HK-2 (cell line): ENCODE results near the gene TUBA8.
"Not testable (repeated sequence)": the region's sequence is repeated elsewhere in the genome, so short reads cannot be mapped to it uniquely, and the experiment has no call there.

Experiments used
- DNase-seq: peaks from one replicate; pipeline ENCODE4 v3.0.0-alpha.2; 2018; ENCODE audit not compliant: unreplicated experiment

Gene TUBA8

DNA sequence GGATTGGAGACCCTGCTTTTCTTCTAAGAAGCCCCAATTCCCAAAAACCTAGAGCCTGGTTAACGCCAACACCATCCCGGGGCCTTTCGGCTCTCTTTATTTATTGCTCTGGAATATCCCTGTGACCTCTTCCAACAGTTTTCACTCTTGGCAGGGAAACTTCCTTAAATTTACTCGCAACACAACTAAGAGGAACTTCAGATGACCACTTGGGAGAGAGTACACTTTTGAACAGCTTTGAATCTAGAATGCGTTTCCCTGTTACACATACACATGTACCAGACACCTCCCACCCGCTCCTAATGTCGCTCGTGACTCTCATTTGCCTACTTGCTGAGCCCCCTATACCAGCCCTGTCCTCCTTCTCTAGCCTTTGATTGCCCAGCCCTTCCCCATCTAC lies 19.4 kb downstream of the TUBA8 start:
- no peak for DNase-seq

DNA sequence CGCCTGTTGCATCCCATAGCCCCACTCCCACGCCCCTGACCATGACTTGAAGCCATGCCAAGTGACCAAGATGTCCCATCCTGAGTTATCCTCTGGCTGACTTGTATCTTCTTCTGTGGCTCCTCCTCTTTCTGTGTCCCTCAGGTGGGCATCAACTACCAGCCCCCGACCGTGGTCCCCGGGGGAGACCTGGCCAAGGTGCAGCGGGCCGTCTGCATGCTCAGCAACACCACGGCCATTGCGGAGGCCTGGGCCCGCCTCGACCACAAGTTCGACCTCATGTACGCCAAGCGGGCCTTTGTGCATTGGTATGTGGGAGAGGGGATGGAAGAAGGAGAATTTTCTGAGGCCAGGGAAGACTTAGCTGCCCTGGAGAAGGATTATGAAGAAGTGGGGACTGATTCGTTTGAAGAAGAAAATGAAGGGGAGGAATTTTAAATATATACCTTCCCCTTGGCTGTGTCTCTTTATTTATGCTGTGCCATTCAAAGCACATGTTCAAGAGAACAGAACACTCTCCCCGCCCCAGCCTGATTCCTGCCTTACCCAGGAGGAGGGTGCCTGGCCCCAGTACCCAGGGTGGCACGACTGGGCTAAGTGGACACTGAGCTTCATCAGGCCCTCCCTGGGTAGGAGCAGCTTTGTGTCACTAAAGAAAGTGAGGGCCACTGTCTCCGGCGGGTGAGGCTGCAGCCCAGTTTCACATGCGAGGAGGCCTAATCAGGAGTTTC lies 20.3 kb downstream of the TUBA8 start:
- DNase-seq: no peak

DNA sequence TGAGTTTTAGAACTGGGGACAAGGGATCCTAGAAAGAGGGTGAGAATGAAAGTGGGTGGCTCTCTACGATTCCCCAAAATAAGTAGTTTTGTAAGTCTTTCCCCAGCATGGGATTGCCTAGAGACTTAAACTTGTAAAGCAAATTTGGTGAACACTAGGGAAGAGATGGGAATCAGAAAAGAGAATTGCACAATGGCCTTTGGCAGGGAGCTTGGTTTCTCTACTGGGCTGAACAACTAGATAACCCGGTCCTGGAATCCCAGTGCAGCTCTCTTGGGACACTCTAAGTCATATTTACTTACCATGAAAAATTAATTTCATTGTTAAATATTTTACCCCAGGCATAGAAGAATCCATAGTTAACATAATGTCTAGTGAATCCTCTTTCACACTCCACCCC lies 22.8 kb downstream of the TUBA8 start:
- DNase-seq: no peak

- DNase-seq: no peak
Observed at GRCh38 chr22:18136563-18137320, 26.1 kb downstream of the TUBA8 start.

- DNase-seq: not testable (repeated sequence)
Observed at GRCh38 chr22:18141004-18141403, 30.4 kb downstream of the TUBA8 start.

DNA sequence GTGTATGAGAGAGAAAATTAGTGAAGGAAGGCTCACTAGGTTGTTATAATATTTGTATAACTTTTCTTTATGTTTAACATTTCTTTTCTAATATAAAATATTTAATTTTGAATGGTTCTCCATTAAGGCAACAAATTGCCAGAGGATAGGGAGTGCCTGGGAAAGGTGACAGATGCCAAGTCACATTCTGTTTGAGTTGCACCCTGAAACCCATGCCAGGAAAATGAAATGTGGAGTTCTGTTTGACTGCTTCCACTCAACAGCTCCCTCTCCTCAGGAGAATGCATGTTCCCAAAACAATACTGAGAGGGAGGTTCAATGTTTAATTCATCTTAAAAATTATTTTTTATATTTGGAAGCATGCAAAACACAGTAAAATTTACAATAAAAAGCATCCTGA lies 33.5 kb downstream of the TUBA8 start:
- no peak for DNase-seq

DNA sequence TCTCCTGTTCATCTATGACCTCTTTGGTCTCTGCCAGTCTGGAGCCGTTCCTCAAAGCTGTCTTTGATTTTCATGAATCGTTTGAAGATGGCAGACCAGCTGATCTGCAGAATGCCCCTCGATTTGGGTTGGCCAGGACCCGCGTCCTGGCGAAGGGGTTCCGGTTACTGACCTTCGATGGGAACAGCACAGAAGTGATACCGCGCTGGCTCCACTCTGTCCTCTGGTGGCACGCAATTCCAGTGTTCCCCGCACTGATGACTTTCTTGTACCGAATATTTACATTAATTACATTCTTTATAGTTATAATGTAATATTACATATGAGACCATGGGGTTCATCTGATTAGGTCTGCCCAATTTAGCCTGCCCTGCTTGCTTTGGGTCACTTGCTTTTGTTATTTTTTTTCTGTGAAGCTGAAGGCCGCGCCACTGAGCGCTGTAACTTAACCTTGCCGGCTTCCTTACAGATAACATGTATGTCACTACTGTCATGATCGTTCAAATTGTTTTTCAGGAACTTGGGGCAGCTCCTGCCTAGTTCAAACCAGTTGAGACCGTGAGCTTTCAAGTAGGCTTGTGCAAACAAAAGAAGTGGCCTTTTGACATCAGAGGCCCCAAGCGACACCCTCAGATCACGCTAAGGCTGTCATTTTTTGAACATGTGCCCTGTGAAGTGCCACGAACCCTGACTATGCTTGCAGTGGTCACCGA lies 35.2 kb downstream of the TUBA8 start:
- DNase-seq: no peak

DNA sequence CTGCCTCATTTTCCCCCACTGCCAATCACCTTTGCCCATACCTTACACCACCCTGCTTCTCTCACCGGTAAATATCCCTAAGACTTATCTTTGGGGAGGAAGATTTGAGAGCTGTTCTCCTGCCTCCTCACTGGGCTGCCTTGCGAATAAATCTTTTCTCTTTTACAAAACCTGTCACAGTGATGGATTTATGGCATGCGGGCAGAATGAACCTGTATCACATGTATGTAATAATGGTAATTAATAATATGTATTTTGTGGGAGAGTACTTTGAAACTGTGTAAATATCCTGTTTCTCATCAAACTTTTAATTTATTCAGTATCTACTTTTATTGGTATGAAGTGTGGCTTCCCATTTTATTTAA lies 35.8 kb downstream of the TUBA8 start:
- DNase-seq: no peak

- DNase-seq: no peak
Observed at GRCh38 chr22:18147791-18148190, 37.2 kb downstream of the TUBA8 start.

DNA sequence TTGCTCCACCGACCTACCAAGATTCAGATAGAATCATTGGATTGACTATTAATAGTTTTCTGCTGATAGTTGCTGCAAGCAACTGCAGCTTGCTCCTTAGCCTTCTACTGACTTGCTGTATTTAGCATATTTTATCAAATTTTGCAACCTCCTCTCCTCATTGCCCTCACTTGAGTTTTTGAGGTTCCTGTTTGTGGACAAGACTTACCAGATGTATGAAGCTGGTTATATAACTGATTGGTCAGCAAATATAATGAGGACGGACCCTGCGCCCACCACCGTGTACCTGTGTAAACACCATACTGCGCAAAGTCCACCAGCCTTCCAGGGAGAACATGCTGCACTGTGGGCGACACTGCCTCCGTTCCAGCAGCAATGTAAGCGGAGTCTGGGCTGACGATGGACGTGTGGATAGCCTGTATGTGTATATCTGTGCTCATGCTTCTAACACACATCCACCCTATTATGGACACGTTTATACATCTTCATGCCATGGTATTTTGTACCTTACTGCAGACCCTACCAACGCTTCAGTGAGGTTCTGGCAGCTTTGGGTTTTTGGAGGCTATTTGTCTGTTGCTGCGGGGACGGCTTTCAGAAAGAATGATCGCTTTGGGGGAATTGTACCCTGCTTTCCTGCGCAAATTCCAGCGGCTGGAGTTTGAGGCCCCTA lies 37.8 kb downstream of the TUBA8 start:
- DNase-seq: no peak

GRCh38 chr22:18152519-18152918 lies 41.9 kb downstream of the TUBA8 start:
- DNase-seq: no peak

GRCh38 chr22:18154821-18155390 lies 44.3 kb downstream of the TUBA8 start:
- no peak for DNase-seq

GRCh38 chr22:18155546-18155945 lies 44.9 kb downstream of the TUBA8 start:
- not testable (repeated sequence) for DNase-seq

GRCh38 chr22:18156878-18157713 lies 46.5 kb downstream of the TUBA8 start:
- DNase-seq: peak; percentile 61

GRCh38 chr22:18157714-18158028 lies 47.1 kb downstream of the TUBA8 start:
- no peak for DNase-seq

- not testable (repeated sequence) for DNase-seq
Observed at GRCh38 chr22:18160641-18161040, 50.0 kb downstream of the TUBA8 start.

GRCh38 chr22:18163843-18164242 lies 53.2 kb downstream of the TUBA8 start:
- not testable (repeated sequence) for DNase-seq

- DNase-seq: peak; percentile 3
Observed at GRCh38 chr22:18164584-18164983, 54.0 kb downstream of the TUBA8 start.

- not testable (repeated sequence) for DNase-seq
Observed at GRCh38 chr22:18165356-18165755, 54.7 kb downstream of the TUBA8 start.

DNA sequence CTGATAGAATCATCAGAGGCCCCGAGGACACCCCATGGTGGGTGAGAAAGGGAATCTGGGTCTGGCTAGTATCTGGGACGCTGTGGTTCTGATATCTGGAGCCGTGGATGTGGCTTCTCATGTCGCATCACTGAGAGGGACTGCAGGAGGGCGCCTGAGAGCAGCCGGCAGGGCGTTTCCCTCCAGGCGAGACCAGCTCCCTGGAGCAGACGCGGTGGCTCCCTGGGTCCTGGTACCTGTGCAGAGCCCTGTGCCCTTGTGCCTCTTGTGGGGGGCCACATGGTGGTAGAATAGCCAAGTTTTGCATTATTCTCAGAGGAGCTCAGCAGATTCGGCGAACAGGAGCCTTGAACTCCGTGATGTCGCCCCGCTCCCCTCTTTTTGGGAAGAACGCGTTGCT lies 59.7 kb downstream of the TUBA8 start:
- not testable (repeated sequence) for DNase-seq

DNA sequence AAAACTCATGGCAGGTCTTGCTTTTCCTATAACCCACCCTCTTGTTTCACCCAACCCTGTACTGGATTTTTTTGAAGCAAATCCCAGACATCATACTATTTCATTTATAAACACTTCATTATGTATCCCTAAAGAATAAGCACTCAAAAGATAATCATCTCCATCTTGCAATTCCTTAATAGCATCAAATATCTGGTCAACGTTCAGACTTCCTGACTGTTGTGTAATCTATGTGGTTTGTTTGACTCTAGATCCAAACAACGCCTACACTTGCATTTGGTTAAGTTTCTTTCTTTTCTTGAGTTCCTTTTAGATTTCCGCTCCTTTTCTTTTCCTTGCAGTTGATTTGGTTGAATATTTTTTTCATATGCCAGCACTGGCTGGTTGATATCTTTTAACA lies 61.6 kb downstream of the TUBA8 start:
- DNase-seq: not testable (repeated sequence)
